NCI-H1694 (cell line): Measurements from ENCODE around the gene IQGAP2.
"Not testable (repeated sequence)": the region's sequence is repeated elsewhere in the genome, so short reads cannot be mapped to it uniquely, and the experiment has no call there.

Source experiments
- DNase-seq: peaks from one replicate; lab custom pipeline; 2025; lab: John Stamatoyannopoulos, UW

IQGAP2 gene

DNA sequence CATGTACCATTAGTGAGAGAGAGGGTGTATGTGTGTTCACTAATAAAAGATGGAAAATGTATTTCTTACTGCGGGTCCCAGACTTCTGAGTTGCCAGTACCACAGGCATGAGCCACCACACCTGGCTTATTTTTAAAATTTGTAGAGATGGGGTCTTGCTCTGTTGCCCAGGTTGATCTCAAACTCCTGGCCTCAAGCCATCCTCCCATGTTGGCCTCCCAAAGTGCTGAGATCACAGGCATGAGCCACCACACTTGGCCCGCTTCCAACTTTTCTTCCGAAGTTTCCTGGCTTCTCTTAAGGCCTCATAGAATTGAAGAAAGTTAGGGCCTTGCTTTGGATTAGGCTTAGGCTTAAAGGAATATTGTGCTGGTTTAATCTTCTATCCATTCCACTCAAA, 260.5 kb downstream of the IQGAP2 start:
- no peak for DNase-seq

DNA sequence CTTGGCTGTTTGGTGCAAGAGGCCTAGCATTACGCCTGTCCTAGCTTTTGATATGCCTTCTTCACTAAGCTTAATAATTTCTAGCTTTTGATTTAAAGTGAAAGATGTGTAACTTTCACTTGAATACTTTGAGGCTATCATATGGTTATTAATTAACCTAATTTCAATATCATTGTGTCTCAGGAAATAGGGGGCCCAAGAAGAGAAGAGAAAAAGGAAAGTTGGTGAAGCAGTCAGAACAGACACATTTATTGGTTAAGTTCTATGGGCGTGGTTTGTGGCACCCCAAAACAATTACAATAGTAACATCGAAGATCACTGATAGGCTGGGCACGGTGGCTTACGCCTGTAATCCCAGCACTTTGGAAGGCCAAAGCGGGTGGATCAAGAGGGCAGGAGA, 261.0 kb downstream of the IQGAP2 start:
- DNase-seq, result no peak

DNA sequence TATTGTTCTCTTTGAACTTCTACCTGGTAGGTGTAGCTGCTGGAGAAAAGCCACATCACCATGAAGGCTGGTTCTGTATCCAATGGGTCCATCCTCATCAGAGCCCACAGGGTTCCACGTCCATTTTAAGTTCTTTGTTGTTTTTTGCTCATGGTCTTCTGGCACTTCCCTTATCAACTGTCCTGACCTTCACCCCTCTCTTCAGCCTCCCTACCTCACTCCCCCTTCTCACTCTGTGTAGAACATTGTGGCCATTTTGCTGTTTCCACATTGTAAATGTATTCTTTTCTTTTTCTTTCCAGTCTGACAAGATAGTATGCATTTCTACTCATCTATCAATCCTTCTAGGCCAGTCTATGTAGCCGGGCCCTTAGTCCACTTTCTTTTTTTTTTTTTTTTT, 264.4 kb downstream of the IQGAP2 start:
- DNase-seq, result no peak

DNA sequence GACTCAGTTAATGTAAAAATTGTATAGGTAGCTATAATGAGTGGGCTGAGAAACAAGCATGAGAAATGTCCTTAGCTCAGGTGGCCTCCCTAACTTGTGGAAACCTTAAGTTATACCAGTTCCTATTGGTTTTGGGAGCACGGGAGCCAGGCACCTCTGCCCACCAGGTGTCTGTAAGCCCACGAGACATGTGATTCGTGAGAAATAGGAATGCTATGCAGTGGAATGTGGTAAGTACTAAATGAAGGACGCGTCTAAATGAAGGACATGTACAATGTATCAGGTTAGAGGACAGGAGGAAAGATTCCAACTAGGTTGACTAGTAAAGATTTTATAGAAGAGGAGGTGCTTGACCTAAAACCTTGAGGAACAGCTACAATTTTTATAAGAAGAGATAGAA, 266.2 kb downstream of the IQGAP2 start:
- no peak for DNase-seq

DNA sequence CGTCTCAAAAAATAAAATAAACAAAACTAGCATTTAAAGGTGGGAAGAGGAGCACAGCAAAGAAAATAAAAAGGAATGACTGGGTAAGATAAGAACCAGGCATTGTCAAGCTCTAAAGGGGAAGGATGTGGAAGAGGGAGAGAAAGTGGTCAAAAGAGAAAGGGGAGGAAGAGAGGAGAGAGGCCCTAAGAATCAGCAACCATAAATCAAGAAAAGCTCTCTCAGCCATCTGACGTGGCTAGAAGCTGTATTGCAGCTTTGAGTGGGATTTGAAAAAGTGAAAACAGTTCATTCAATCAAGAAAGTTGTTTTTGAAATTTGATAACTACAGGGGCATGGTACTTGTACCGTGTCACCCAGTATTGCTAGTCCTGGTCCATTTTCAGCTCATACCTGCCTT, 267.4 kb downstream of the IQGAP2 start:
- DNase-seq, result no peak

DNA sequence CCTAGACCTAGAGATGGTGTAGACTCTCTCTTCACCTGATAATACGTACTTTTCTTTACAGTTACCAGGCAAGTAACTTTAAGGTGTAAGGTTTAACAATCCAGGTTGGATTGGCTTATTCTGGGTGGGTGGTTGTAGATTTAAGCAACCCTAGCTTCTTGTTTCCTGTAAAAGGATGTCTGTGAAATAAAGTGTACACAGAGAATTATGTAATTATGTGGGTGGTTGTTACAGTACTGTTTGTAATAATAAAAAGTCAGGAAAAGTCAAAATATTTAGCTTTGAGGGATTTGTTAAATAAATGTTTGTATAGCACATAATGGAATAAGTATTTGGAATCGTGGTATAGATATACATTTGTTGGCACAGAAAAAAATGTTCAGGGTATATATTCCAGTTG, 269.2 kb downstream of the IQGAP2 start:
- DNase-seq, result no peak

DNA sequence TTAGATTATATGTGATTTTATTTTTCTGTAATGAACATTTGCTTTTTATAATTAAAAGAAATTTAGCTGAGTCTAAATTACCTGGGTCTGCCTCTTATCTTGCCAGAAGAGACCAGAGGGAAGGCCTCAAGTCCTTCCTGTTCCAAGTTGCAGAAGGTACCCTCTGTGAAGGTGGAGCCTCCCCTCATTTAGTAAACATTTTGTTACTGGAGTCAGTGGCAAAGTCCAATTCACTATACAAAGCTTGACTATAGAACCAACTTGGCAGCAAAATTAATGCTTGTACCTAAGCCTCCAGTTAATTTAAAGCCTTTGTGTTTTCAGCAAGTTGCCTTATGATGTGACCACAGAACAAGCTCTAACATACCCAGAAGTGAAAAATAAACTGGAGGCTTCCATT, 270.0 kb downstream of the IQGAP2 start:
- DNase-seq, result no peak

DNA sequence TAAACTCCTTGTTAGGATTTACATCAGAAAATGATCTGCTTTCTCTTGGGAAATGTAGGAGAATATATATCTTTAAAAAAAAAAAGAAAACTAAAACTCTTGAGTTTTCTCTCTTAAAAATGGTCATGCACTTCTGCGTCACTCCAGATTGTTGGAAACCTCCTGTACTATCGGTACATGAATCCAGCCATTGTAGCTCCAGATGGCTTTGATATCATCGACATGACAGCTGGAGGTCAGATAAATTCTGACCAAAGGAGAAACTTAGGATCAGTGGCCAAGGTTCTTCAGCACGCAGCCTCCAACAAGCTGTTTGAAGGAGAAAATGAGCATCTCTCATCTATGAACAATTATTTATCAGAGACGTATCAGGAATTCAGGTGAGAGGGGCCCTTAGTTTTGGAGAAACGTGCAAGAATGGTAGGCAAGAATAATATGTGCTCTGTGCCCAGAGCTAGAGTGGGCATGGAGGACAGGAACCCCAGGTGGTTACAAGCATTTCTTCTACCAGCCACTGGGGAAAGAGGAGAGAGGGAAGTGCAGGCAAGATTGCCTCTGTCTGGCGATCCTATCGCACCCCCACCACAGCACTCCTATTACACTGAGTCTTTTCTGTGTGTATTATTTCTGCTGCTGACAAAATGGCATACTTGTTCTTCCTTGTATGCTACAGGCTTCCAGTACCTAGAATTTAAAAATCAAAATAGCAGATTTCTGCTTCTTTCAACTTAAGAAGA, 271.4 kb downstream of the IQGAP2 start:
- no peak for DNase-seq

DNA sequence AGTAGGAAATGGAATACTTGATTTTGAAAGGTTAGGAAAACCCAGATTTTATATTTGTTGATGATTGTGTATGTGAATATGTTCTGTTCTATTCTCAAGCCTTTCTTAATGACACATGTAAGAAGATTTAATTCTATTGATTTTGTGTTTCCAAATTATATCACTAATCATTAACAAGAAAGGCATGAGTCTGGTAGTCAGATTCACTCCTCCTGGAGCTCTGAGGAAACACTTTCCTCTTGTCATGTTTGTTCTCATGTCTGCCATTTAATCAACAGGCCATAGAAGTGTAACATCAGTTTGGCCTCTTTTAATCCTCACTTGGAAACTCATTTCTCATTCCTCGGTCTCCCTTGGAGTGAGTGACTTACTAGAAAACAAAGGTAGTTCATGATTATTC, 272.3 kb downstream of the IQGAP2 start:
- DNase-seq, result no peak

DNA sequence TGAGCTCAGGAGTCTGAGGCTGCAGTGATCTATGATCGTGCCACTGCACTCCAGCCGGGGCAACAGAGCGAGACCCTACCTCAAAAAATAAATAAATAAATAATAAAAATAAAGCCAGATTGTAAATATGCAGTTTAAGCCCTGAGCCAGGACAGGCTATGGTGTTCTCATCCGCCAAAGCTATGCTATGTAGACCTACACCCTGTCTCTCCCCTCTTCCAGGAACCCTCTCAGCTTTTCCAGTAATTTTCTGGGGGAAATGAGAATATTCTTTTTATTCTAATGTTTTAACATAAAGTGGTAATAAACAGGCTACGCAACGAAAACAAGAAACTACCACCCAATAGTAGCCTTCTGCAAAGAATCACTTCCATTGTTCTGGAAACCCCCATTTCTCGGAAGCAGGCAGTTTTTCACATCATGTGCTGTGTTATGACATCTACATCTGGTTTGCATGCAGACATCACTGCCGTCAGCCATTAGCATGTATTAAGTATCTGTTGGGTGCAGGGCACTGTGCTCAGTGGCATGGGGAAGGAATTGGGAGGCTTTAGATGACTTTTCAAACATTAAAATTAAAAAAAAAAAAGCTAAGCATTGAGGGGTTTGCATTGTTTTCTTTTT, 274.9 kb downstream of the IQGAP2 start:
- DNase-seq, result no peak

DNA sequence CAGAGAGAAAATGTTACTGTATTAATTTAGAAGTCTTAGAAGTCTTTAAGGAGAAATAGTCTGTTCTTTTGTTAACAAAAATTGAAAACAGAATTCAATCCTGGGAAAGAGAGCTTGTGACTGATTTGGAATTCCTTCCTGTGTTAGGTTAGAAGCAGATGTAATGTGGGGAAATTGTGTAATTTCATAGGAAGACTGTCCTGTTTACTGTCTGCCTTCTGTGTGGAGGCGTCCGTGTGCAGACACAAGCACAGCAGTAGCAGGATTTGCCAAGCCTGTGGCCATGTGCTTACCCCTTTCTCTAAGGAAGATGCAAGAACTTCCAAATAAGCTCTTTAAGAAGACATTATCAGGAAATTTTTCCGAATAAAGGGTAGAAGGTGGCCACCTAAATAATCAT, 276.1 kb downstream of the IQGAP2 start:
- no peak for DNase-seq

DNA sequence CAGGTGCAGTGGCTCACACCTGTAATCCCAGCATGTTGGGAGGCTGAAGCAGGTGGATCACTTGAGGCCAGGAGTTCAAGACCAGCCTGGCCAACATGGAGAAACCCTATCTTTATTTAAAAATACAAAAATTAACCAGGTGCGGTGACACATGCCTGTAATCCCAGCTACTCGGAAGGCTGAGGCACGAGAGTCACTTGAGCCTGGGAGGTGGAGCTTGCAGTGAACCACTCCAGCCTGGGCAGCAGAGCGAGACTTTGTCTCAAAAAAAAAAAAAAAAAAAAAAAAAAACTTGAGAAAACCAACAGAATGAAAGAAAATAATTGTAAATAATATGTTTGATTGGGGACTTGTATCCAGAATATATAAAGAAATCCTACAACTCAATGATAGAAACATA, 277.7 kb downstream of the IQGAP2 start:
- DNase-seq, result not testable (repeated sequence)

DNA sequence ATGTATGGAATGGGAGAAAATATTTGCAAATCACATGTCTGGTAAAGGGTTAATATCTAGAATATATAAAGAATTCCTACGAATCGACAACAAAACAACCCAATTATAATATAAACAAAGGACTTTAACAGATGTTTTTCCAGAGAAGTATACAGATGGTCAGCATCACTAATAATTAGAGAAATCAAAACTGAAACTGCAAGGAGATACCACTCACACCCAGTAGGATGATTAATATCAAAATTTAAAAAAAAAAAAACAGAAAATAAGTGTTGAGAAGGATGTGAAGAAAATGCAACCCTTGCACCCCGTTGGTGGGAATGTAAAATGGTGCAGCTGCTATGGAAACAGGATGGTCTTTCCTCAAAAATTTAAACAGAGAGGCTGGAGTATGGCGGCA, 278.2 kb downstream of the IQGAP2 start:
- no peak for DNase-seq

DNA sequence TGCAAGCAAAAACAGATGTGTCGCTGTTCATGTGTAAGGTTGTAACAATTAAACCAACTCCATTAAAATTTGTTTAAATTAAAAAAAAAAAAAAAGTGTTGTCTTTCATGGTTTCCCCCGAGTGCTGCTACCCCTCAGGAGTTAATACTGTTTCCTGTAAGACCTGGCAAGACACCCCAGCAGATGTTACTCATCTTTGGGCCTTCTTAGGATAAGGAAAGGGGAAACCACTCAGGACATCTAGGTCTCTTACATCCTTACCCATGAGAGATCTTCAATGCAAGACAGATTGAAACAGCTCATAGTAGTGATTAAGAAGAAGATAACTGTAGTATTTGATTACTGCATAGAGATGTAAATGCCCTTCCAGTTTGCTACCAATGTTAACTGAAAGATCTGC, 279.3 kb downstream of the IQGAP2 start:
- no peak for DNase-seq

DNA sequence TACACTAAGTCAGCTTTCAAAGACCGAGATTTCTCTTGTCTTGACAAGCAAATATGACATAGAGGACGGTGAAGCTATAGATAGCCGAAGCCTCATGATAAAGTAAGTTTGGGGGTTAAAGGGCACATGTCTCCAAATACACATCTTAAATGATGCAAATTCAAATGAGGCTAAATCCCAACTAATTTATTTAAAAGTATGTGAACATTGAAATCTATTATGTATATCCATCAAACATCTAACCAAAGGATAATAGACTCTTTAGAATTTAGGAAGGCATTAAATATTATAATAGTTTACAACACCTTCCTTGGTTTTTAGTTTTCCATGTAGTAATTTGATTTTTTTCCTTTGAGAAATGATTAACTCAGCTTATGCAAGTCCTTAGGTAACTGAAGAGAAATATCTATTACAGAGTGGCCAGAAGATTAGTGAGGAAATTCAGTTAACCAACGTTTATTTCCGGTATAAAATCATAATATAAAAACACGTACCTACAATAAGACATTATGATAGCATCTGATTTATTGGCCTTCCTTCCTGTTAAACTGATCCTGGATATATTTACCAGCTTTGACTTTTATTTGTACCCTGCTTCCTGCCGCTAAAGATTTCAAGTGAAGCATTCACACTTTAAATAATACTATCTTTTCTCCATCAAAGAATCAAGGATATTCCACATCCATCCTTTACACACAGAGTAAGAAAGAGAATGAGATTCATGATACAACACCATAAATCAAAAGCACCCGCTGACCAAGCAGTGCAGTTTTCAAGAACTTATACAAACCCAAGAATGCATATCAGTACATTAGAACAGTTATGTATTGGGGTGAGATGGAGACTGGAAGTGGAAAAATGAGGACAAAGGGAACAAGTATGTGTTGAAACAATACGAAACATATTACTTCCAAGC, 281.0 kb downstream of the IQGAP2 start:
- no peak for DNase-seq

DNA sequence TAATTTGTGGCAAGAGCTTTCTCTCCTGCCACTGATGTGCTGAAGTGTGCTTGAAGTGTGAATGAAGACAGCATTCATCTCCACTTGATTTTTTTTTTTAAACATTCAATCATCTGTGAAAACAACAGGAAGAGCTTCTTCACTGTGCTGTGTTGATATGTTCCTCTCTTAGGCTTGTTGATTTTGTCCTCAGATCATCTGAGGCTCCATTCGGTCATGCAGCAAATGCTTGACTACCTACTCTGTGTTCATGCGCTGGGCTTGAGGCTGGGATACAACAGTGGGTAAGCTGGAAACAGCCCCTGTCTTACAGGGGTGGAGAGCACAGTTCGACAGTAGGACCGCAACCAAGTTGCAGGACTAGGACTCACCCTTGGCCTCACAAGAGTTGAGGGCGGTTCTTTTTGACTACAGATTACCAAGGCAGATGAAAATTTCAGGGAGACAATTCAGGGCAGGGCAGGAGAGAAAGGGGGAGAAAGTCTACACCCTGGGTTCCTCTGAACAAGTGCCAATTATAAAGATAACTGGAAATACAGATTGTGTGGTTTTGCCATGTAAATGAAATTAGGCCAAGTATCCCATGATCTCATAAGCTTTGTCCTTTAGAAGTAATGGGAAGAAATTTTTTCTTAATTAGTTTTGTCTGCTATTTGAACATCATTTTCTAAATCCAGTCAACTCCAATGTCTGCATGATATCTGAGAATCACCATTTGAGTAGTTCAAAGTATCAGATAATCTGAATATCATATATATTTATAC, 281.9 kb downstream of the IQGAP2 start:
- DNase-seq, result no peak

DNA sequence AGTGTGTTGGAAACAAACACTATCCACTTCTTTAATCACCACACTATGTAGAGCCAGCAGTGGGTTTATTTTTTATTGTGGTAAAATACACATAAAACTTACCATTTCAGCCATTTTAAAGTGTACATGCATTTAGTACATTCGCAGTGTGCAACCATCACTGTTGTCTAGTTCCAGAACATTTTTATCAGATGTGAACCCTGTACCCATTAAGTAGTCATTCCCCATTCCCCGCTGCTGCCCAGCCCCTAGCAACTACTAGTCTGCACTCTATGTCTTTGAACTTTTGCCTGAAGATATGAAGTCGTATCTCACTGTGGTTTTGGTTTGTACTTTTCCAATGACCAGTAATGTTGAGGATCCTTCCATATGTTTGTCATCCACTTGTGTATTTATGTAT, 282.6 kb downstream of the IQGAP2 start:
- DNase-seq, result no peak

DNA sequence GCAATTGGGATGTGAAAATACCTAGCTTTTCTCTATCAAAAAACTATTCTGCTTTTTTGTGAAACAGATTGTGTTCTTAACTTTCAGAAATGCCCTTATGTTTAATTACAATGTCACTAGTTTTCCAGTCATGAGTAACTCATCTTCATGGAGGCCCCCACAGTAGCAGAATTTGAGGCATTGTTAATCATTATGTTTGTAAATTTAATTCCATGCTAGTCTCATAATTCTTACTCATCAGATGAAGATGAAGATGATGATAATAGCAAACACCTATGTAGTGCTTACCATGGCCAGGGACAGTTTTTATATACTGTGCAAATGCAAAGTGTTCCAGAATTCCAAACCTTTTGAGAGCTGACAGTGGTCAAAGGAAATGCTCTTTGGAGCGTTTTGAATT, 285.1 kb downstream of the IQGAP2 start:
- DNase-seq, result no peak

DNA sequence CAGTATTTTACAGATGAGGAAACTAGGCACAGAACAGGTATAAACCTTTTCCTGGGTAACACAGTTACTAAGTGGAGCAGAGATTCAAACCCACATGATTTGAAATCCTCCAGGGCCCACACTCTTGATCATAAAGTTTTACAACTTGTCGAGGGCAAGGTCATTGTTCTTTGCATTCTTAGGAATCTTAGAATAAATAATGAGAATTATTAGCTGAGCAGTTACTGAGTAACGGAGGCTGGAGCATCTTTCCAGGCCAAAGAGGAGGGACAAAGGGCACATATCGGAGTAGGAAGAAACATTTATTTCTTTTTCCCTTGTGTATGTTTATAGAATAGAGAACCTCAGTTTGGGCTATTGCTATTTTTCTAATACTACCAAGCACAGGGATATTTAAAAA, 285.8 kb downstream of the IQGAP2 start:
- DNase-seq, result no peak

DNA sequence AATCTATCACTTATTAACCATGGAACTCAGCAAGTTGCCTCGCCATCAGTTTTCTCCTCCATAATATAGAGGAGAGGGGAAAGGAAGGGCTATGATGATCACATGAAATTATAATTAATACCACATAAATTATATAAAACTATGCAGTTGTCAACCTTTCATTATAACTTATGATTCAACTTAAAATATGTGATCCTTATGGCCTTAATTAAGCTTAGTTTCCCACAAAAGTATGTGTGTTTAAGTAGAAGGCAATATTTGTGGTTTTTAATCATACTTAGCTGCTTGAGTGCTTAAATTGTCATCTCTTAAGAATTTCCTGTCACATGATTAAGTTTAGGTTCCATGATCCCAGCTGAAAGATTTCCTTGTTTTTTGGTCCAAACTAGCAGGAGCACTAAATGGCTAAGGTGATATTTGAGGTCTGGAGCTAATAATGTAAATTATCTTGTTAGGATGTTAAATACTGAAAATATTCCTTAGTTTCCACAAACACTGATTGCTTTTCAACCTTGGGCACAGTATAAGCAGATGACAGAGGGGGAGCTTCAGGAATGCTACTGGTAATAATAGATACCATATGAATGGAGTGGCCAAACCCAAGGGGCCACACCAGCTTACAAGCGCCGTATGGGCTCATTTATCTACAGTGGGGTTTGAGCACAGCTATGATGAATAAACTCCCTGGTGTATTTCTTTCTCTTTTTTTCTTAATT, 286.4 kb downstream of the IQGAP2 start:
- no peak for DNase-seq

DNA sequence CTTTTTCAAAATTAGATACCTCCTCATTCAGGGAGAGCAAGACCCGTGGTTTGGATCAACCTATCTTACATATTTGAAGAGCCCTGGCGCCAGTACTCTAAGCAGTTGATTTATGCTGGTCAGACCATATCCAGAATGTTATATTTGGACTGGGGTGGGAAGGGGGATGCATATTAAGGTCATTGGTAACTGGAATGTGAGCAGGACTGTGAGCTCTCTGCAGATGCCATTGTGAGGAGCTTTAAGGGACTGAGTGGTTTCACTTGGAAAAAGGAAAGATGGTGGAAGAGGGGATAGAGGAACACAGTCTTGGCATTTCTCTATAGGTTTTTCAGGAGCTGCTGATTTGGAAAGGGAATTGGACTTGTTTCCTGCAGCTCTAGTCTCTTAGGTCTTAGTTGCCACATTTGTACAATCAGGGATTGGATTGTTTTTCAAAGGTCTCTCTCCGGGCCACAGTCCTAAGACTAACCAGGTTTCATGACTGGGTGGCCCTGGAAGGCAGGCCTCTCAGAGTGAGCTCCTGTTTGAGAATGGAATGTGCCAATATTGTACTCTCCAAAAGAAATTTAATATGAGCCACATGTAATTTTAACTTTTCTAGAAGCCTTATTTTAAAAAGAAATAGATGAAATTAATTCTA, 287.1 kb downstream of the IQGAP2 start:
- DNase-seq, result no peak
